ENCODE results near the gene NFATC1.

The NFATC1 gene

DNA sequence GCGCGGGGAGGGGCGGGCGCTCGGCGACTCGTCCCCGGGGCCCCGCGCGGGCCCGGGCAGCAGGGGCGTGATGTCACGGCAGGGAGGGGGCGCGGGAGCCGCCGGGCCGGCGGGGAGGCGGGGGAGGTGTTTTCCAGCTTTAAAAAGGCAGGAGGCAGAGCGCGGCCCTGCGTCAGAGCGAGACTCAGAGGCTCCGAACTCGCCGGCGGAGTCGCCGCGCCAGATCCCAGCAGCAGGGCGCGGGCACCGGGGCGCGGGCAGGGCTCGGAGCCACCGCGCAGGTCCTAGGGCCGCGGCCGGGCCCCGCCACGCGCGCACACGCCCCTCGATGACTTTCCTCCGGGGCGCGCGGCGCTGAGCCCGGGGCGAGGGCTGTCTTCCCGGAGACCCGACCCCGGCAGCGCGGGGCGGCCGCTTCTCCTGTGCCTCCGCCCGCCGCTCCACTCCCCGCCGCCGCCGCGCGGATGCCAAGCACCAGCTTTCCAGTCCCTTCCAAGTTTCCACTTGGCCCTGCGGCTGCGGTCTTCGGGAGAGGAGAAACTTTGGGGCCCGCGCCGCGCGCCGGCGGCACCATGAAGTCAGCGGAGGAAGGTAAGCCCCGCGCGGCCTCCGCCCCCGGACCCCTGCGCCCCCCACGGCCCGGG, at the start of gene NFATC1:
NFATC1 (plus strand) TSS at position 170 of the 644 bp plus-strand sequence; CDS start at position 465, 295 bp downstream.
- DNase-seq: peak in 2 of 4 experiments; percentile 28 to 45

DNA sequence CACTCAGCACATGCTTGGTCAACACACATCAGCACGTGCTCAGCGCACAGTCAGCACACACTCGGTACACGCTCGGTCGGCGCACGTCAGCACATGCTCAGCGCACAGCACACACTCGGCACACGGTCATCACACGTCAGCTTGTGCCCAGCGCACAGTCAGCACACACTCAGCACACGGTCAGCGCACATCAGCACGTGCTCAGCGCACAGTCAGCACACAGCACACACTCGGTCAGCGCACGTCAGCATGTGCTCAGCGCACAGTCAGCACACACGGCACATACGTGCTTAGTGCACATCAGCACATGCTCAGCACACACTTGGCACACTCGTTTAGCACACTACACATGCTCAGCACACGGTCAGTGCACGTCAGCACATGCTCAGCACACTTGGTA, 49.7 kb upstream of the NFATC1 start:
- no peak for DNase-seq

- DNase-seq: no peak
Observed at GRCh38 chr18:79348066-79348465, 47.7 kb upstream of the NFATC1 start.

DNA sequence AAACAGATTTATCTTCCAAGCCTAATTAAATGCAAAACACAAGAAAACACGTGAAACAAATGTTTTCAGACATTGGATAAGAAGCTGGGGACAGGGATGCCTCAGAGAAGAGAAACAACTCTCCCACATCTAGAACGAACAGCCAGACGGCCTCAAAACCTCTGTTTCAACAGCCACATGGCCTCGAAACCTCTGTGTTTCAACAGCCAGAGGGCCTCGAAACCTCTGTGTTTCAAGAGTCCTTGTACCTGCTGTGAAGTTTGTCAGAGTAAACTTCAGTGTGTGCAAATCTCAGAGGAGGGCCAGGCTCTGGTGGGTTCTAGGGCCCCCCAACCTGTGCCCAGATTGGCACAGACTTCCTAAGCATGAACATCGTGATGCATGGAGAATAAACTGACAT, 43.3 kb upstream of the NFATC1 start:
- no peak for DNase-seq

GRCh38 chr18:79353267-79353666, 42.5 kb upstream of the NFATC1 start:
- DNase-seq: no peak

DNA sequence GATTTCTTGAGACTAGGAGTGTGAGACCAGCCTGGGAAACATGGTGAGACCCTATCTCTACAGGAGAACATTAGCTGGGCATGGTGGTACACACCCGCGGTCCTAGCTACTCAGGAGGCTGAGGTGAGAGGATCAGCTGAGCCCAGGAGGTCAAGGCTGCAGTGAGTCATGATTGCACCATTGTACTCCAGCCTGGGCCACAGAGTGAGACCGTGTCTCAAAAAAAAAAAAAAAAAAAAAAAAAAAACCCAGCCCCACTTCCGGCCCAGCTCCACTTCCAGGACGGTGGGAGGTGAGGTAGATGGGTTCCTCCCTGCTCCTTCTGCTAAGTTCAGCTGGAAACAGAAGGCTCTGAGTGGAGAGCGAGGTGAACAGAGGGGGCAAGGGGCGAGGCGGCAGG, 41.4 kb upstream of the NFATC1 start:
- no peak for DNase-seq

GRCh38 chr18:79355433-79356335, 40.0 kb upstream of the NFATC1 start:
- no peak for DNase-seq

GRCh38 chr18:79356435-79356834, 39.3 kb upstream of the NFATC1 start:
- no peak for DNase-seq

DNA sequence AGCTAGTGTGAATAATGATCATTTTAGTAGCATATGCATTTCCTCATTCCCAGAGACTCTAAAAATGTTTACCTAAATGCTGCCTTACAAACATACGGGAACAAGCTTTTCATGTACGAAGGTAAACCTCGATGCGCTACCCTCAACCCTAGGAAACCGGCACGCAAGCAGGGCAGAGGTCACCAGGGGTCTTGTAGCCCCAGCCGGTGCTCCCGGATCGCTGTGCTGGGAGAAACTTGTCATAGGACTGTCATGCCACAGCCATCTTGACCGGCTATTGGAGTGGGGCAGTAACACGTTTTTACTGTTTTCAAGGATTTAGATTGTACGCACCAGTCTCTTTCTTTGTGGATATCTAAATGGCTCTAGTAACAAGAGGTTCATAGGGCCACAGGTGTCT, 34.8 kb upstream of the NFATC1 start:
- DNase-seq: no peak

GRCh38 chr18:79361766-79362522, 33.8 kb upstream of the NFATC1 start:
- DNase-seq: no peak

- DNase-seq: no peak
Observed at GRCh38 chr18:79365701-79366100, 30.0 kb upstream of the NFATC1 start.

GRCh38 chr18:79366177-79367094, 29.3 kb upstream of the NFATC1 start:
- DNase-seq: no peak

DNA sequence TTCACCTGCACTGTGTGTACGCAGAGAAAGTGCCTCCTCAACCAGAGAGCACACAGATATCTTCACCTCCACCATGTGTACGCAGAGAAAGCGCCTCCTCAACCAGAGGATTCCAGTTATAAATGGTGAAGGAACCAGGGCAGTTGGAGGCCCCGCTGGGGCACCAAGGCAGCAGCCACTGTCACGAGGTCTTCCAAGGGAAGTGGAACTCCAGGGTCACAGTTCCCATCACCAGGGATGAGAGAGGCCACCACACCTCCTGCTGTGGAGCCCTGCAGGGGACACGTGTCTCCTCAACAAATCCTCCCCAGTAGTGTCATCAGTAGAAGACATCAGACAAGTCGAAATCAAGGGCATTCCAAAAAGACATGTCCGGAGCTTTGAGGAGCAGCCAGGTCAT, 28.2 kb upstream of the NFATC1 start:
- no peak for DNase-seq

GRCh38 chr18:79367989-79368388, 27.7 kb upstream of the NFATC1 start:
- no peak for DNase-seq

DNA sequence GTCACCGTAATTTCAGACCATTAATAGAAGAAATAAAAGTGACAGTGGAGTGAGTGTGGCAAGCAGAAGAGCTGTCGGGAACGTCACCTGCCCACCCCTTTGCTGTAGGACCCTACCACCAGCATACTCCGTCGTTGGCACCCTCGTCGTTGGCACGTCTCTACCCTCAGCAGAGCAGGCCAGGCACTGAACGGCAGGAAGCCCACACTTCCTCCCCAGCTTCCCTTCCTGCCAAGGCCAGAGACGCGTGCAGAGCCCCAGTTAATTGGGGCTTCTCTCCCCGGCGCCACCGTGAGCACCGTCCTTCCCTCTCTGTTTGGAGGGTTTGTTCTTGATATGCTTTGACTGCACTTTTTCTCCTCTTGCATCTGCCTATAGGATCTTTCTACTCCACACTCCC, 27.0 kb upstream of the NFATC1 start:
- DNase-seq: no peak

DNA sequence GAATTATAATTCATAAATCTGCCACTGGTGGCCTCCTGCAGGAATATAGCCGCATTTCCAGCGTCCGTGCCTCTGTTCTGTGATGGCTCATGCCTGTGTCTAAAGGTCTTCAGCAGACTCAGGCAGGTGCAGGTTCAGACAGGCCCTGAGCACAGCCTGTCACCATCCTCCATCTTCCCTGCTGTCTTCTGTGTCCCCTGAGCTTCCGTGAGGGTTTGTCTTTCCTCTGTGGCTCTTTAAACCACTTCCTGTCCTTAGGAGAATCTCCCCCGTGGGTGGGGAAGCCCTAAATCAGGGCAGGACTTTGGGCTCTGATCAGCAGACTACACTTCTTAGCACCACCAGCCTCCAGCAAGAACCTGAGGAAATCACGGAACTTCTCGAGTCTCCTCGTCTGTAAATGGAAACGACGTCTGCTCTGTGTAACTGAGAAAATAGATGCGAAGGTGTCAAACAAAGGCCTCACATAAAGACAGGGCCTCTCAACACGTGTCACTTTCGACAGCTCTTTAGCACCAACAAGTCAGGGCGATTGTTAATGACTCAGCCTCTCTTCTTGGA, 24.1 kb upstream of the NFATC1 start:
- DNase-seq: no peak

- no peak for DNase-seq
Observed at GRCh38 chr18:79372461-79372860, 23.3 kb upstream of the NFATC1 start.

DNA sequence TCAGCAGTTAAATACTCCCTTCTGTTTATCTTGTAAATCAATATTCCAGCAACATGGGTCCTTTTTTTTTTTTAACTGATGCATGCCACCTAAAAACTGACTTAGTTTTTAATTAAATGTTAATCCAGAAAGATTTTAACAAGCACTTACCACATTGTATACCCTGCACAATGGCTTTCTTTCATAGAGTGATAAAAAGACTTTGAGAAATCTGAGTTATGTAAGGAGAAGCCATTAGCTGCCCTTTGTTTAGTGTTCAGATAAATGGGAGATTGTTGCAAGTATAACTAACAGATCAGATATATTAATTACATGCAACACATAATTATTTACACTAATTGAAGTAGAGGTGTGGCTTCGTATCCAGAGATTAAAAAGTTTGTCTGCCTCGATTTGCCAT, 22.7 kb upstream of the NFATC1 start:
- no peak for DNase-seq

GRCh38 chr18:79373736-79374135, 22.0 kb upstream of the NFATC1 start:
- no peak for DNase-seq

GRCh38 chr18:79374408-79375171, 21.1 kb upstream of the NFATC1 start:
- no peak for DNase-seq

- no peak for DNase-seq
Observed at GRCh38 chr18:79375441-79376154, 20.1 kb upstream of the NFATC1 start.

Measured in activated CD4-positive, CD25-positive, alpha-beta regulatory T cell (primary cell).